Activated CD4-positive, alpha-beta memory T cell treated with anti-CD3 and anti-CD28 coated beads for 36 hours (primary cell): Measurements from ENCODE around the gene BTF3L4. TPM values are rescaled to one million over a fixed set of nuclear protein-coding genes. Genes with fewer than 3 reads are reported as not detected.
A peak's percentile ranks its signal among the peaks of the same experiment; 100 is the strongest.

Experiments used
- CTCF ChIA-PET: fragments of 350-600 bp; sonication (Branson Sonifier 250); formaldehyde crosslinking; loops from one replicate; lab custom pipeline; 2021; ENCODE audit warnings: antibody characterized with exemption, inconsistent platforms; lab: Charles Lee
- POLR2A ChIA-PET: fragments of 350-600 bp; sonication (Branson Sonifier 250); formaldehyde crosslinking; loops from one replicate; lab custom pipeline; 2021; ENCODE audit warnings: antibody characterized with exemption; lab: Charles Lee
- DNase-seq: peaks from one replicate; pipeline ENCODE4 v3.0.0-alpha.2; 2020
- H3K27ac Mint-ChIP-seq: one replicate; pipeline ENCODE4 v1.8.0; 2021; ENCODE audit warnings: mixed read lengths
- H3K27me3 Mint-ChIP-seq: one replicate; pipeline ENCODE4 v1.8.0; 2021; ENCODE audit warnings: mixed read lengths
- H3K36me3 Mint-ChIP-seq: one replicate; pipeline ENCODE4 v1.8.0; 2021; ENCODE audit warnings: mixed read lengths
- H3K4me1 Mint-ChIP-seq: one replicate; pipeline ENCODE4 v1.8.0; 2021; ENCODE audit warnings: low read depth, mixed read lengths
- H3K4me3 Mint-ChIP-seq: one replicate; pipeline ENCODE4 v1.8.0; 2021; ENCODE audit warnings: mild to moderate bottlenecking, mixed read lengths
- H3K9me3 Mint-ChIP-seq: one replicate; pipeline ENCODE4 v1.8.0; 2021; ENCODE audit warnings: mixed read lengths
- intact Hi-C: fragments of 100-400 bp; cut with micrococcal nuclease; formaldehyde crosslinking; loops from one replicate; pipeline ENCODE4 v1.15.1; 2023
- total RNA-seq, 2 experiments: library from RNA; stranded (reverse); gene quantifications; one replicate each; pipeline ENCODE4 v1.2.3, GENCODE V29; 2021

Gene BTF3L4
- total RNA-seq, 2 experiments from 2014 or later: 32.5 to 35.2 TPM

DNA sequence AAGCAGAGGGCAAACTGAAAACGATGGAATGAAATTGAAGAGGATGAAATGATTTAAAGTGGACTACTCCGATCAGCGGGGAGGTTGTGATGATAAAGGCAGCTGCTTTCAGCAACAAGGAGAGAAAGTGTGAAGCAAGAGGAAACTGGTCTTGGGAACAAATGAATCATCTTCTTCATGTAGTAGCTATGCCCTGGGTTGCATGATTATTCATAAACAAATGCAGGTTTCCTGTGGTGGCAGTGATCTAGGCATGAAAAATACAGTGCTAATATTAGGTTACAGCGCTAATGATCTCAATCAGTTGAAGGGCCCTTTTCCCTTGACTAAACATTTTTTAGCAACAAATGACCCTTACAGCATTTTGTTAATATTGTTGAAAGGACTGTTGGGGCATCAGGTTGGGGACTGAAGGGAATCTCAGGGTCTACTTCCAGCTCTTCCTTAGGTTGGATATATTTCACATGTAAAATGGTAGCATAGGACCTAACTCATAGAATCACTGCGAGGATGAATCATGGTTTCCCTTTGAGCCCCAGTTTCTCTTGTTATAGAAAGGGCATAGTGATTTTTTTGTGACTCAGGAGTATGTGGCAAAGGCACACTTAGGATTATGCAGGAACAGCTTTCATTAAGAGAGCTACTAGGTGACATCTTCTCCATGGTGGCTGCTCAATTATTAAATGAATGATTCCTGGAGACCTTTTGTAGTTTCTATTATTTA lies 83.9 kb downstream of the BTF3L4 start:
- H3K27ac Mint-ChIP-seq: peak overlapping the region; percentile 65
- H3K4me3 Mint-ChIP-seq: peak overlapping the region; percentile 54
- peaks cover 3% of the 10 kb centered on the region for H3K27me3 Mint-ChIP-seq
- peak; percentile 48 for DNase-seq
- peaks cover 4% of the 10 kb centered on the region for H3K9me3 Mint-ChIP-seq
- H3K4me1 Mint-ChIP-seq: peaks cover 37% of the 10 kb centered on the region
- CTCF ChIA-PET: interaction anchor here (0.8 to 1.9 kb wide), 4 partner anchors 10 to 260 kb away, joined by 3 to 8 read pairs (median 3); partner anchors contain the start of gene CC2D1B
- POLR2A ChIA-PET: interaction anchor here (0.6 to 1.1 kb wide), 5 partner anchors 28 to 493 kb away, joined by 3 to 5 read pairs (median 3); partner anchors contain the start of genes BTF3L4, SHISAL2A and TXNDC12
- intact Hi-C loops: loop anchor here (1.0 to 10.0 kb wide), 8 partner anchors 70 to 547 kb away; partner anchors contain the start of genes BTF3L4, CC2D1B, ORC1 and PRPF38A
- H3K36me3 Mint-ChIP-seq: no peaks in the 10 kb centered on the region

Other genes with a start within 250 kb of the BTF3L4 start
- gene NRDC, start 177.6 kb upstream of the BTF3L4 start, total RNA-seq: 100 to 1,000 TPM; 153 to 155 TPM
- under 1 TPM; 0.17 to 0.21 TPM for gene RAB3B, start 65.6 kb upstream of the BTF3L4 start, total RNA-seq
- gene KTI12, start 22.5 kb upstream of the BTF3L4 start, total RNA-seq: 10 to 100 TPM; 11.2 to 12.6 TPM
- 10 to 100 TPM; 35.0 to 35.1 TPM for gene TXNDC12, start 1.1 kb upstream of the BTF3L4 start, total RNA-seq
- 1 to 10 TPM; 2.6 to 2.9 TPM for gene ZFYVE9, start 85.8 kb downstream of the BTF3L4 start, total RNA-seq